Measurements from ENCODE around the gene GALC. TPM values are rescaled to one million over a fixed set of nuclear protein-coding genes. Genes with fewer than 3 reads are reported as not detected.

GALC gene
- total RNA-seq, 1 experiment from 2014 or later, result 0.18 TPM

GRCh38 chr14:87944987-87945604 is 47.9 kb downstream of the GALC start:
- Histone ChIP-seq H4K20me1 (ENCODE audit: low read length) (no peaks in the 10 kb centered on the region), H2AFZ (ENCODE audit: low read length) (no peak overlapping the region), H3K27ac (ENCODE audit: low read length) (no peak overlapping the region), H3K36me3 (ENCODE audit: low read depth, low read length) (no peaks in the 10 kb centered on the region), H3K27me3 (ENCODE audit: low read length) (no peaks in the 10 kb centered on the region), H3F3A (ENCODE audit: low read length, unreplicated experiment) (no peaks in the 10 kb centered on the region), H3K4me1 (ENCODE audit: insufficient read depth, low read length) (no peaks in the 10 kb centered on the region), H3K9me2 (replicated peaks; ENCODE audit: low read length) (no peaks in the 10 kb centered on the region), H3K4me2 (ENCODE audit: low read length) (no peak overlapping the region), H3K9me3 (ENCODE audit: low read length) (no peaks in the 10 kb centered on the region), H3K4me3 (ENCODE audit: low read length) (no peak overlapping the region), H3K79me2 (ENCODE audit: low read length) (no peaks in the 10 kb centered on the region), H3K9ac (ENCODE audit: low read length) (no peak overlapping the region)
- no TSS peak for BruUV-seq (replicated peaks)
- TF ChIP-seq EZH2phosphoT487 (IDR thresholded peaks at IDR 0.05; ENCODE audit: borderline replicate concordance, low read length), result no peak
- peak; percentile 74 for TF ChIP-seq CTCF (conservative IDR thresholded peaks at IDR 0.05; ENCODE audit: low read depth, low read length)
- ATAC-seq, result no peak
- intact Hi-C loops (cut with micrococcal nuclease), result loop anchor here (2.0 to 5.0 kb wide), 5 partner anchors 68 to 492 kb away; no protein-coding TSS in a partner anchor
- DNase-seq, result peak; percentile 66
- ChIA-PET CTCF (no interaction called here), POLR2A (ENCODE audit: unreplicated experiment) (no interaction called here)

GRCh38 chr14:87940894-87941293 is 52.1 kb downstream of the GALC start:
- TF ChIP-seq EZH2phosphoT487 (IDR thresholded peaks at IDR 0.05; ENCODE audit: borderline replicate concordance, low read length) (no peak), EZH2 (IDR thresholded peaks at IDR 0.05; ENCODE audit: low read length, unreplicated experiment) (no peak), CTCF (conservative IDR thresholded peaks at IDR 0.05; ENCODE audit: low read depth, low read length) (no peak)
- intact Hi-C loops (cut with micrococcal nuclease), result no loop called here

DNA sequence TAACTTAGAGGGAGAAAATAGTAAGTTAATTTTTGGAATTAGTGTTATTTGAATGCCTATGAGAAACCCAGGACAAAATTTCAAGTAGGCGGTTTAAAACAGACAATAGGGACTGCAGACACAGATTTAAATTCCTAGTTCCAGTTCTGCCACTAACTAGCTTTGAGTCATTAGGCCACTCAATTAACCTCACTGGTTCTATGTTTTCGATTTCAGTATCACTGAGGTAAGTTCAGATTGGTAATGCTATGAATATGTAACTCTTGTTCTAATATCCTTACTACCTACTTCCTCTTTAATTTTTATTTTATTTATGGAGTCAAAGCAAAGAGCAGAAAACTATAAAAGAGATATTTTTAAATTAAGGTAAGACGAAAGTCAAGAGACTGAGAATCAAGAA is 52.6 kb downstream of the GALC start:
- BruUV-seq (replicated peaks), result no TSS peak
- Histone ChIP-seq H3K36me3 (ENCODE audit: low read depth, low read length) (no peaks in the 10 kb centered on the region), H3K4me3 (ENCODE audit: low read length) (no peak overlapping the region), H3K4me2 (ENCODE audit: low read length) (no peak overlapping the region), H2AFZ (ENCODE audit: low read length) (no peak overlapping the region), H3K27ac (ENCODE audit: low read length) (no peak overlapping the region), H3F3A (ENCODE audit: low read length, unreplicated experiment) (no peaks in the 10 kb centered on the region), H3K79me2 (ENCODE audit: low read length) (no peaks in the 10 kb centered on the region), H3K4me1 (ENCODE audit: insufficient read depth, low read length) (no peaks in the 10 kb centered on the region), H3K9ac (ENCODE audit: low read length) (no peak overlapping the region), H3K27me3 (ENCODE audit: low read length) (no peaks in the 10 kb centered on the region), H3K9me3 (ENCODE audit: low read length) (no peaks in the 10 kb centered on the region), H3K9me2 (replicated peaks; ENCODE audit: low read length) (no peaks in the 10 kb centered on the region), H4K20me1 (ENCODE audit: low read length) (no peaks in the 10 kb centered on the region)
- DNase-seq (no peak), ATAC-seq (no peak)
- intact Hi-C loops (cut with micrococcal nuclease), result no loop called here
- ChIA-PET CTCF (no interaction called here), POLR2A (ENCODE audit: unreplicated experiment) (no interaction called here)
- TF ChIP-seq CTCF (conservative IDR thresholded peaks at IDR 0.05; ENCODE audit: low read depth, low read length) (no peak), EZH2 (IDR thresholded peaks at IDR 0.05; ENCODE audit: low read length, unreplicated experiment) (no peak), EZH2phosphoT487 (IDR thresholded peaks at IDR 0.05; ENCODE audit: borderline replicate concordance, low read length) (no peak)

More at GRCh38 chr14:87940894-87941293, 52.1 kb downstream of the GALC start:
- no TSS peak for BruUV-seq (replicated peaks)
- no peaks in the 10 kb centered on the region for H3K79me2 ChIP-seq (ENCODE audit: low read length)
- H3K9me3 ChIP-seq (ENCODE audit: low read length), result no peaks in the 10 kb centered on the region
- no peaks in the 10 kb centered on the region for H3K9me2 ChIP-seq (replicated peaks; ENCODE audit: low read length)
- no peaks in the 10 kb centered on the region for H3K27me3 ChIP-seq (ENCODE audit: low read length)
- no peaks in the 10 kb centered on the region for H3K36me3 ChIP-seq (ENCODE audit: low read depth, low read length)
- no peaks in the 10 kb centered on the region for H4K20me1 ChIP-seq (ENCODE audit: low read length)
- ChIA-PET POLR2A (ENCODE audit: unreplicated experiment) (no interaction called here), CTCF (no interaction called here)
- H2AFZ ChIP-seq (ENCODE audit: low read length), result no peak overlapping the region
- H3F3A ChIP-seq (ENCODE audit: low read length, unreplicated experiment), result no peaks in the 10 kb centered on the region
- no peak overlapping the region for H3K27ac ChIP-seq (ENCODE audit: low read length)
- no peak for DNase-seq
- H3K9ac ChIP-seq (ENCODE audit: low read length), result no peak overlapping the region
- no peaks in the 10 kb centered on the region for H3K4me1 ChIP-seq (ENCODE audit: insufficient read depth, low read length)
- H3K4me3 ChIP-seq (ENCODE audit: low read length), result no peak overlapping the region
- ATAC-seq, result no peak
- no peak overlapping the region for H3K4me2 ChIP-seq (ENCODE audit: low read length)

Data from PC-3 (cell line).